ENCODE measurements around the gene CREBRF.

GRCh38 chr5:173050791-173051190 is 5.4 kb upstream of the CREBRF start:
- TF ChIP-seq CTCF (IDR thresholded peaks at IDR 0.05) = no peak
- no peak for TF ChIP-seq POLR2AphosphoS5 (IDR thresholded peaks at IDR 0.05)
- no peak for TF ChIP-seq POLR2A (IDR thresholded peaks at IDR 0.05)
- TF ChIP-seq EP300 (IDR thresholded peaks at IDR 0.05) = no peak

Data from sigmoid colon (tissue), 4 donors.